Urinary bladder (tissue), 4 donors: Measurements from ENCODE around the gene FAM161A. TPM values are rescaled to one million over a fixed set of nuclear protein-coding genes. Genes with fewer than 3 reads are reported as not detected.
A peak's percentile ranks its signal among the peaks of the same experiment; 100 is the strongest.
"Not testable (repeated sequence)": the region's sequence is repeated elsewhere in the genome, so short reads cannot be mapped to it uniquely, and the experiment has no call there.

Experiments used
- DNase-seq: peaks from one replicate; pipeline ENCODE4 v3.0.0-alpha.2; 2015; ENCODE audit errors: extremely low spot score
- H3K27ac ChIP-seq: one replicate; pipeline ENCODE4 v1.5.1; 2013; ENCODE audit warnings: low read depth, mild to moderate bottlenecking, moderate library complexity
- H3K36me3 ChIP-seq: one replicate; pipeline ENCODE4 v1.6.1; 2013; ENCODE audit warnings: mild to moderate bottlenecking, moderate library complexity; ENCODE audit not compliant: insufficient read depth
- H3K4me1 ChIP-seq: one replicate; pipeline ENCODE4 v1.6.1; 2013; ENCODE audit warnings: mild to moderate bottlenecking, moderate library complexity; ENCODE audit not compliant: insufficient read depth
- H3K4me3 ChIP-seq: one replicate; pipeline ENCODE4 v1.5.1; 2013; ENCODE audit warnings: low read depth, low read length
- WGBS: extraction: QIAGEN DNeasy Blood & Tissue Kit; methylation state at CpG from one replicate; pipeline ENCODE4 v1.1.7; 2013; 5-methylcytosine and 5-hydroxymethylcytosine counted together
- polyA plus RNA-seq: library from polyadenylated mRNA; stranded (reverse); fragments of 200-250 nt; gene quantifications from one replicate; pipeline ENCODE4 v1.2.3, GENCODE V29; 2013
- total RNA-seq: library from RNA; depleted of rRNA; stranded (reverse); fragments of >200 nt; gene quantifications from one replicate; pipeline ENCODE4 v1.2.3, GENCODE V29; 2014
- donor health status: healthy with polysubstance abuse.
- donor health status: healthy.

FAM161A gene, protein sequence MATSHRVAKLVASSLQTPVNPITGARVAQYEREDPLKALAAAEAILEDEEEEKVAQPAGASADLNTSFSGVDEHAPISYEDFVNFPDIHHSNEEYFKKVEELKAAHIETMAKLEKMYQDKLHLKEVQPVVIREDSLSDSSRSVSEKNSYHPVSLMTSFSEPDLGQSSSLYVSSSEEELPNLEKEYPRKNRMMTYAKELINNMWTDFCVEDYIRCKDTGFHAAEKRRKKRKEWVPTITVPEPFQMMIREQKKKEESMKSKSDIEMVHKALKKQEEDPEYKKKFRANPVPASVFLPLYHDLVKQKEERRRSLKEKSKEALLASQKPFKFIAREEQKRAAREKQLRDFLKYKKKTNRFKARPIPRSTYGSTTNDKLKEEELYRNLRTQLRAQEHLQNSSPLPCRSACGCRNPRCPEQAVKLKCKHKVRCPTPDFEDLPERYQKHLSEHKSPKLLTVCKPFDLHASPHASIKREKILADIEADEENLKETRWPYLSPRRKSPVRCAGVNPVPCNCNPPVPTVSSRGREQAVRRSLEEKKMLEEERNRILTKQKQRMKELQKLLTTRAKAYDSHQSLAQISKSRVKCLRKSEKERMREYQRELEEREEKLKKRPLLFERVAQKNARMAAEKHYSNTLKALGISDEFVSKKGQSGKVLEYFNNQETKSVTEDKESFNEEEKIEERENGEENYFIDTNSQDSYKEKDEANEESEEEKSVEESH
- total RNA-seq = 15.3 TPM
- polyA plus RNA-seq = 2.4 TPM

DNA sequence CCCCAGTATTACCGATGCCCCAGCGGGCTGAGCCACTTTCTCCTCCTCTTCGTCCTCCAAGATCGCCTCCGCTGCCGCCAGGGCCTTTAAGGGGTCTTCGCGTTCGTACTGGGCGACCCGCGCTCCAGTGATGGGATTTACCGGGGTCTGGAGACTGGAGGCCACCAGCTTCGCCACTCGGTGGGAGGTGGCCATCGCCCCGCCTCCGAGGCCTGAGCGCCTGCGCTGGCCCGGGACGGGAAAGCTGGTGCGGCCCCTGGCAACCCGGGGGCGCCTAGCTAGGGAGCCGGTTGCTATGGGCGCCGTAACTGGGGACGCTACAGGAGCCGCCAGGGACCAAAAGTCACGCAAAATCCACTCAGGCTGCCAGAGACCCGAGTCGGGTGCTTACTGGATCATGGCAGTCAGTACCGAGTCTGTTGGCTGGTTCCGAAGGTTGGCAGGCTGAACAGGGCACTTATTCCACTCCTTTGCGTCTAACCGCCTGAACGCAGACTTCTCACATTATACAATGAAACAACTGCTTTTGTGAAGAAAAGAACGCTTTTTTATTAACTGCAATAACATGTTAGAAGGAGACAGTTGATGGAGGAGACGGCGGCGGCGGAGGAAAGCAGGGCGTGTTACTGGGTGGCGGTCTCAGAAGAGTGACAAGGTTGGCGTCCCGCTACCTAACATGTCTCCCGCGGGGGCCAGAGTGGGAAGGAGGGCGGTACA is at the start of gene FAM161A:
Gene FAM161A, minus strand, starts transcription at position 214 of the 717 bp plus-strand sequence. Its CDS starts 19 bp downstream, at position 195.
- under 1% methylated on average over 50 of the region's 50 CpGs for WGBS
- H3K4me1 ChIP-seq = no peaks in the 10 kb centered on the region
- H3K36me3 ChIP-seq = no peaks in the 10 kb centered on the region
- peak; percentile 69 for DNase-seq
- peak within 1 kb of the TSS; percentile 85 for H3K27ac ChIP-seq
- H3K4me3 ChIP-seq = peak within 1 kb of the TSS; percentile 60

- 51% methylated on average over 1 of the region's 1 CpG for WGBS
- DNase-seq = no peak
These were observed 46.4 kb upstream of the FAM161A start for GRCh38 chr2:61900281-61900680.

GRCh38 chr2:61898810-61899209 is 45.0 kb upstream of the FAM161A start:
- H3K36me3 ChIP-seq = no peaks in the 10 kb centered on the region

More at GRCh38 chr2:61900281-61900680, 46.4 kb upstream of the FAM161A start:
- Histone ChIP-seq H3K36me3 (no peaks in the 10 kb centered on the region), H3K4me1 (no peaks in the 10 kb centered on the region), H3K27ac (no peak overlapping the region), H3K4me3 (no peak overlapping the region)

DNA sequence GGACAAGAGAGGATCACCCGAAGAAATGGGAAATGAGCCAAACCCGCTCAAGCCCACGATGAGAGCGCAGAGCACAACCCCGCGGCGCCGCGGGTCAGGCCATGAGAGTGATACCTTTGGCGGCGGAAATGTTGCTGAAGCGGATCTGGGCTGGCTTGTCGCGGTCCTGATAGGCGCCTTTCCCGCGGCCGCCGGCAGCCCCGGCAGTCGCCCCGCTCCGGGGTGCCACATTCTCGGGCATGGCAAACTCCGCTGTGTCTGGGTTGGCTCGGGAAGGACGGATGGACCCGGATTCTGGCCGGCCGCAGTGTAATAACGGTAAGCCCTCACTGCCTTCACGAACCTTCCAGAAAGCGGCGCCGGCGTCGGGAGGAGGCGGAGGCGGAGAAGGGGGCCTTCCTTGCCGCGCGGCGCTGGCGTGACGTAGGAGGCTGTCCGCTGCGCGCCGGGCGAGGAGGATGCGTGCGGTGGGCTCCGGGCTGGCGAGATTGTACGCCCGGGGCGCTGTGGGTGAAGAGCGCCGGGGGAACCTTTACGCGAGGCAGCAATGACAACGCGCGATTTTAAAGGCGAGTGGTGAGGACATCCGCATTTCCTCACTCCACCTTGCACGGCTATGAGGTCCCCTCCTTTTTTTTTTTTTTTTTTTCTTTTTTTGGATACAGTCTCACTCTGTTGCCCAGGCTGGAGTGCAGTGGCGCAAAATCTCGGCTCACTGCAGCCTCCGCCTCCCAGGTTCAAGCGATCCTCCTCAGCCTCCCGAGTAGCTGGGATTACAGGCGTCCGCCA is 34.6 kb upstream of the FAM161A start, which contains the start of gene CCT4:
Gene CCT4, minus strand, starts transcription at position 390 of the 789 bp plus-strand sequence. Its CDS starts 149 bp downstream, at position 241.
- WGBS = under 1% methylated on average over 74 of the region's 74 CpGs
- H3K4me3 ChIP-seq = peak within 1 kb of the TSS; percentile 84

More at GRCh38 chr2:61898810-61899209, 45.0 kb upstream of the FAM161A start:
- Histone ChIP-seq H3K4me1 (no peaks in the 10 kb centered on the region), H3K4me3 (no peak overlapping the region), H3K27ac (no peak overlapping the region)
- WGBS = 24% methylated on average over 2 of the region's 2 CpGs
- no peak for DNase-seq

GRCh38 chr2:61887717-61888266 is 33.9 kb upstream of the FAM161A start:
- no peak for DNase-seq
- Histone ChIP-seq H3K36me3 (peaks cover 4% of the 10 kb centered on the region), H3K4me3 (peak overlapping the region; percentile 84), H3K27ac (peak overlapping the region; percentile 98), H3K4me1 (no peaks in the 10 kb centered on the region)
- WGBS = under 1% methylated on average over 18 of the region's 18 CpGs

More for the DNA sequence above, 34.6 kb upstream of the FAM161A start, which contains the start of gene CCT4:
- peak within 1 kb of the TSS; percentile 98 for H3K27ac ChIP-seq
- no peaks in the 10 kb centered on the region for H3K4me1 ChIP-seq
- DNase-seq = peak; percentile 56
- H3K36me3 ChIP-seq = no peaks in the 10 kb centered on the region

DNA sequence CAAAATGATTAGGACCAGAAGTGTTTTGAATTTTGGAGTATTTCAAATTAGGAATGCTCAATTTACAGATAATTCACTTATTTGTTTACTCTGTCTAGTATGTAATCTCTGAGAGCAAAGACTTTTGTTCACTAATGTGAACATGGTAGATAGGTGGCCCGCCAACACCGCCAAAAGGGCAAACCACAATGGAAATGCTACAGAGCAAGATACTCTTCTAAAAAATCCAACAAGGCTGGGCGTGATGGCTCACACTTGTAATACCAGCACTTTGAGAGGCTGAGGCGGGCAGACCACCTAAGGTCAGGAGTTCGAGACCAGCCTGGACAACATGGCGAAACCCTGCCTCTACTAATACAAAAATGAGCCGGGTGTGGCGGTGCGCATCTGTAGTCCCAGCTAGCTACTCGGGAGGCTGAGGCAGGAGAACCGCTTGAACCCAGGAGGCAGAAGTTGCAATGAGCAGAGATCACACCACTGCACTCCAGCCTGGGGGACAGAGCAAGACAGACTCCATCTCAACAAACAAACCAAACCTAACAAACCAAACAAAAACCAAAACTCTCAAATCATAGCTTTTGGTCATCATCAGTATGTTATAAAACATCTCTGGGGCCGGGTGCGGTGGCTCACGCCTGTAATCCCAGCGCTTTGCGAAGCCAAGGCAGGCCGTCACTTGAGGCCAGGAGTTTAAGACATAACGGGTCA is 32.2 kb upstream of the FAM161A start:
- Histone ChIP-seq H3K4me3 (no peak overlapping the region), H3K4me1 (no peaks in the 10 kb centered on the region), H3K36me3 (peaks cover 6% of the 10 kb centered on the region), H3K27ac (no peak overlapping the region)
- no peak for DNase-seq
- WGBS = 88% methylated on average over 18 of the region's 18 CpGs

DNA sequence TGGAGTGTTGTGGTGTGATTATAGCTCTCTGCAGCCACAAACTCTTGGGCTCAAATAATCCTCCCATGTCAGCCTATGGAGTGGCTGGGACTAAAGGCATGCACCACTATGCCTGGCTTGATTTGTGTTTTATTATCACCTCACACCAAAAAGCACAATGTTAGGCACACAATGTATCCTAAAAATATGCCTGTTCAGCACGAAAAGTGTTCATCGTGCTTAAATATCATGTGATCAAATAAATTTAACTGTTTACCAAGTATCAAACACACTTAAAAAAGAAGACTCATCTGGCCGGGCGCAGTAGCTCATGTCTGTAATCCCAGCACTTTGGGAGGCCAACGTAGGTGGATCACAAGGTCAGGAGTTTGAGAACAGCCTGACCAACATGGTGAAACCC is 29.0 kb upstream of the FAM161A start:
- DNase-seq = no peak
- no peak overlapping the region for H3K4me3 ChIP-seq
- peaks cover 11% of the 10 kb centered on the region for H3K36me3 ChIP-seq
- H3K27ac ChIP-seq = no peak overlapping the region
- H3K4me1 ChIP-seq = no peaks in the 10 kb centered on the region
- 89% methylated on average over 5 of the region's 5 CpGs for WGBS

DNA sequence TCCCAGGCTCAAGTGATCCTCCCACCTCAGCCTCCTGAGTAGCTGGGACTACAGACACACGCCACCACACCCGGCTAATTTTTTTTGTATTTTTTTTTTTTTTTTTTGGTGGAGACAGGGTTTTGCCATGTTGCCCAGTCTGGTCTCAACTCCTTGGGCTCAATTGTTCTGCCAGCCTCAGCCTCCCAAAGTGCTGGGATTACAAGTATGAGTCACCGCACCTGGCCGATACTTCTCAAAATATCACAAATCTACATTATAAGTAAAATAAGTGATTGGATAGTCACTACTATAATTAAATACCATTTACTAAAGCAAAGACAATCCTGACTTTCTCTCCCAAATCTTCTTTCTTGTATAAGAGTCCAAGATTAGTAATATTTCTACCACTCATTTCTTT is 25.5 kb upstream of the FAM161A start:
- peaks cover 11% of the 10 kb centered on the region for H3K36me3 ChIP-seq
- DNase-seq, H3K4me1 ChIP-seq, H3K27ac ChIP-seq, H3K4me3 ChIP-seq: not testable (repeated sequence)
- 94% methylated on average over 4 of the region's 4 CpGs for WGBS

- H3K4me3 ChIP-seq = no peak overlapping the region
- H3K36me3 ChIP-seq = peaks cover 12% of the 10 kb centered on the region
- H3K27ac ChIP-seq = no peak overlapping the region
- 96% methylated on average over 3 of the region's 3 CpGs for WGBS
- DNase-seq = no peak
- H3K4me1 ChIP-seq = no peaks in the 10 kb centered on the region
These were observed 24.9 kb upstream of the FAM161A start for GRCh38 chr2:61878761-61879160.

- H3K27ac ChIP-seq = no peak overlapping the region
- WGBS = 91% methylated on average over 4 of the region's 4 CpGs
- no peak overlapping the region for H3K4me3 ChIP-seq
- H3K4me1 ChIP-seq = no peaks in the 10 kb centered on the region
- DNase-seq = no peak
- H3K36me3 ChIP-seq = peaks cover 7% of the 10 kb centered on the region
These were observed 23.8 kb upstream of the FAM161A start for GRCh38 chr2:61877571-61878245.

- DNase-seq = no peak
- H3K27ac ChIP-seq = no peak overlapping the region
- H3K36me3 ChIP-seq = peaks cover 10% of the 10 kb centered on the region
- H3K4me1 ChIP-seq = no peaks in the 10 kb centered on the region
- H3K4me3 ChIP-seq = no peak overlapping the region
- WGBS = 92% methylated on average over 1 of the region's 1 CpG
These were observed 22.5 kb upstream of the FAM161A start for GRCh38 chr2:61876400-61876799.
